Measurements from ENCODE around the gene SLC39A9. TPM values are rescaled to one million over a fixed set of nuclear protein-coding genes. Genes with fewer than 3 reads are reported as not detected.
"Not testable (repeated sequence)": the region's sequence is repeated elsewhere in the genome, so short reads cannot be mapped to it uniquely, and the experiment has no call there.

SLC39A9 gene
- polyA plus RNA-seq, 2 of the 4 experiments (the other 2 are of a cell fraction), result 41.7 to 116 TPM

GRCh38 chr14:69475194-69475818 is 76.8 kb downstream of the SLC39A9 start:
- no peak for FAIRE-seq
- no peaks in the 10 kb centered on the region for H3K9me3 ChIP-seq
- no peaks in the 10 kb centered on the region for H3K4me1 ChIP-seq
- DNase-seq (ENCODE audit: low read depth in 1 of 2, low spot score in 1 of 2), result peak; percentile 35 to 56
- ATAC-seq, result peak; percentile 80 to 87; a peak in 4 of 6 replicates
- no peak overlapping the region for H3K4me3 ChIP-seq
- CTCF ChIA-PET, result interaction anchor here (0.6 to 2.7 kb wide), 17 partner anchors 10 to 346 kb away, joined by 3 to 23 read pairs (median 5); partner anchors contain the start of gene PLEKHD1
- H3K27ac ChIP-seq, result no peak overlapping the region
- no peak overlapping the region for H3K4me2 ChIP-seq
- WGBS (ENCODE audit: missing lambda C conversion rate), result 60% methylated on average over 7 of the region's 8 CpGs
- POLR2A ChIA-PET, result no interaction called here
- TF ChIP-seq NPAS2 (CRISPR knock-in tag; IDR thresholded peaks at IDR 0.05; ENCODE audit: borderline replicate concordance) (no peak), SMC3 (IDR thresholded peaks at IDR 0.05) (0 out of 3 replicates have a peak, but pooled peaks have one; percentile 15), HOXB5 (CRISPR knock-in tag; IDR thresholded peaks at IDR 0.05) (no peak), FOSB (CRISPR knock-in tag; IDR thresholded peaks at IDR 0.05) (no peak), HMGXB4 (CRISPR knock-in tag; IDR thresholded peaks at IDR 0.05; ENCODE audit: borderline replicate concordance) (no peak), REST (IDR thresholded peaks at IDR 0.05) (no peak), TFCP2L1 (CRISPR knock-in tag; IDR thresholded peaks at IDR 0.05) (no peak), CTCF (IDR thresholded peaks at IDR 0.05) (peak; percentile 47), RFX5 (IDR thresholded peaks at IDR 0.05) (no peak), RAD21 (conservative IDR thresholded peaks at IDR 0.05 in 1 of 2, IDR thresholded peaks at IDR 0.05 in 1 of 2) (0 out of 5 replicates have a peak, but pooled peaks of 1 of the 2 experiments have one; percentile 12), ATOH8 (CRISPR knock-in tag; IDR thresholded peaks at IDR 0.05; ENCODE audit: low read depth) (no peak)

GRCh38 chr14:69476824-69477450 is 78.4 kb downstream of the SLC39A9 start:
- H3K4me2 ChIP-seq, FAIRE-seq, POLR2A ChIA-PET, H3K9me3 ChIP-seq, H3K4me1 ChIP-seq, H3K4me3 ChIP-seq, H3K27ac ChIP-seq: not testable (repeated sequence)
- DNase-seq (ENCODE audit: low read depth in 1 of 2, low spot score in 1 of 2) (peak in 1 of 2 experiments; percentile 19), ATAC-seq (peak in 1 of 2 experiments; percentile 35; a peak in 2 of 6 replicates)
- WGBS (ENCODE audit: missing lambda C conversion rate), result 69% methylated on average over 5 of the region's 5 CpGs
- CTCF ChIA-PET, result interaction anchor here (0.6 to 2.7 kb wide), 3 partner anchors 12 to 954 kb away, joined by 3 to 12 read pairs (median 4); no protein-coding TSS in a partner anchor

- H3K27ac ChIP-seq; POLR2A ChIA-PET; H3K4me3 ChIP-seq; H3K4me2 ChIP-seq; H3K4me1 ChIP-seq; FAIRE-seq; ATAC-seq; DNase-seq (ENCODE audit: low read depth in 1 of 2, low spot score in 1 of 2); H3K9me3 ChIP-seq: not testable (repeated sequence)
- CTCF ChIA-PET, result interaction anchor here (0.9 to 1.3 kb wide), 2 partner anchors 11 to 236 kb away, joined by 3 to 4 read pairs; no protein-coding TSS in a partner anchor
- WGBS (ENCODE audit: missing lambda C conversion rate), result 28% methylated on average over 2 of the region's 2 CpGs
Observed at GRCh38 chr14:69478055-69478454, 79.6 kb downstream of the SLC39A9 start.
